Neuronal stem cell (in vitro differentiated cells): ENCODE data around the gene CLDN3.

Experiments
- DNase-seq: peaks from one replicate; pipeline ENCODE4 v3.0.0-alpha.2; 2013; ENCODE audit warnings: low spot score
- H2AFZ ChIP-seq: one replicate; pipeline ENCODE4 v1.6.1; 2013; ENCODE audit warnings: mild to moderate bottlenecking, low read length, inconsistent platforms
- H2AK5ac ChIP-seq: 2 replicates; pipeline ENCODE4 v1.6.1; 2013; ENCODE audit warnings: low read depth, mild to moderate bottlenecking, inconsistent platforms, low read length, moderate library complexity, mixed read lengths
- H2BK120ac ChIP-seq: 2 replicates; pipeline ENCODE4 v1.6.1; 2013; ENCODE audit warnings: low read depth, mild to moderate bottlenecking, inconsistent platforms, low read length, moderate library complexity, mixed read lengths
- H2BK12ac ChIP-seq: one replicate; pipeline ENCODE4 v1.6.1; 2013; ENCODE audit warnings: low read length, inconsistent platforms
- H2BK15ac ChIP-seq: 2 replicates; pipeline ENCODE4 v1.6.1; 2013; ENCODE audit warnings: mild to moderate bottlenecking, low read length, inconsistent platforms, mixed read lengths
- H2BK5ac ChIP-seq: one replicate; pipeline ENCODE4 v1.6.1; 2013; ENCODE audit warnings: inconsistent platforms, mild to moderate bottlenecking, low read length, moderate library complexity
- H3K14ac ChIP-seq: one replicate; pipeline ENCODE4 v1.6.1; 2013; ENCODE audit warnings: low read length, inconsistent platforms
- H3K18ac ChIP-seq: 2 replicates; pipeline ENCODE4 v1.6.1; 2013; ENCODE audit warnings: low read length, inconsistent platforms
- H3K23ac ChIP-seq: 2 replicates; pipeline ENCODE4 v1.6.1; 2013; ENCODE audit warnings: low read depth, mild to moderate bottlenecking, mixed read lengths, low read length, inconsistent platforms; ENCODE audit not compliant: poor library complexity
- H3K27ac ChIP-seq: replicated peaks from 3 replicates; pipeline ENCODE4 v1.5.1; 2013; ENCODE audit warnings: low read length, inconsistent platforms
- H3K27me3 ChIP-seq, 3 experiments: 2 replicates each; pipeline ENCODE4 v1.6.1; 2013; ENCODE audit warnings: low read length in 3 of 3, mild to moderate bottlenecking in 2 of 3, inconsistent platforms in 1 of 3, low read depth in 1 of 3, mixed read lengths in 1 of 3, moderate library complexity in 1 of 3; ENCODE audit not compliant: control insufficient read depth in 3 of 3, insufficient read depth in 3 of 3
- H3K36me3 ChIP-seq, 2 donors: replicated peaks in 1 of 2; 2 replicates each; pipeline ENCODE4 v1.6.1; 2013; ENCODE audit warnings: low read length in 2 of 2; ENCODE audit not compliant: control insufficient read depth in 2 of 2, insufficient read depth in 2 of 2
- H3K4ac ChIP-seq: 2 replicates; pipeline ENCODE4 v1.6.1; 2013; ENCODE audit warnings: inconsistent platforms, mild to moderate bottlenecking, low read length, moderate library complexity
- H3K4me1 ChIP-seq, 2 donors: 1 replicate in 1 of 2; 2 replicates in 1 of 2; pipeline ENCODE4 v1.6.1; 2013; ENCODE audit warnings: low read length in 2 of 2, low read depth in 1 of 2; ENCODE audit not compliant: control insufficient read depth in 2 of 2, insufficient read depth in 1 of 2
- H3K4me2 ChIP-seq: one replicate; pipeline ENCODE4 v1.6.1; 2013; ENCODE audit warnings: mild to moderate bottlenecking, low read length, inconsistent platforms; ENCODE audit not compliant: insufficient read depth, poor library complexity, severe bottlenecking
- H3K4me3 ChIP-seq, 2 donors: 2 replicates each; pipeline ENCODE4 v1.5.1; 2013; ENCODE audit warnings: low read length in 2 of 2, mild to moderate bottlenecking in 2 of 2, inconsistent platforms in 1 of 2, moderate library complexity in 1 of 2
- H3K79me1 ChIP-seq: one replicate; pipeline ENCODE4 v1.6.1; 2013; ENCODE audit warnings: low read depth, mild to moderate bottlenecking, inconsistent platforms, low read length, moderate library complexity
- H3K9ac ChIP-seq: one replicate; pipeline ENCODE4 v1.6.1; 2013; ENCODE audit warnings: mild to moderate bottlenecking, low read depth, low read length, inconsistent platforms; ENCODE audit not compliant: poor library complexity
- H3K9me3 ChIP-seq, 2 donors: replicated peaks in 1 of 2; 2 replicates each; pipeline versions ENCODE3 to v1.6.1; 2013; ENCODE audit warnings: low read length in 2 of 2, mild to moderate bottlenecking in 2 of 2, inconsistent platforms in 1 of 2, low read depth in 1 of 2, mixed read lengths in 1 of 2, moderate library complexity in 1 of 2; ENCODE audit not compliant: control insufficient read depth in 2 of 2, insufficient read depth in 1 of 2
- H4K8ac ChIP-seq: one replicate; pipeline ENCODE4 v1.6.1; 2013; ENCODE audit warnings: low read depth, mild to moderate bottlenecking, inconsistent platforms, low read length, moderate library complexity
- H4K91ac ChIP-seq: one replicate; pipeline ENCODE4 v1.6.1; 2013; ENCODE audit warnings: low read length, low read depth, mild to moderate bottlenecking, inconsistent platforms; ENCODE audit not compliant: poor library complexity
- WGBS, 2 donors: extraction: QIAGEN DNeasy Blood & Tissue Kit; methylation state at CpG; one replicate each; pipeline ENCODE4 v1.1.7; 2013; ENCODE audit warnings: missing lambda C conversion rate in 2 of 2, mixed read lengths in 1 of 2; ENCODE audit not compliant: insufficient read length in 2 of 2, insufficient replicate concordance in 1 of 2; ENCODE audit errors: extremely low coverage in 2 of 2; 5-methylcytosine and 5-hydroxymethylcytosine counted together

The CLDN3 gene

GRCh38 chr7:73811760-73812168 is 41.7 kb upstream of the CLDN3 start:
- Histone ChIP-seq H3K23ac (no peak overlapping the region), H2AFZ (no peak overlapping the region), H3K79me1 (no peaks in the 10 kb centered on the region), H3K4me2 (no peak overlapping the region), H2BK5ac (no peak overlapping the region), H3K9me3 (no peaks in the 10 kb centered on the region), H3K36me3 (no peaks in the 10 kb centered on the region), H2BK120ac (no peak overlapping the region), H3K4me1 (peaks cover 0 to 2% of the 10 kb centered on the region in 2 donors), H3K18ac (no peak overlapping the region), H3K14ac (no peak overlapping the region), H3K4me3 (no peak overlapping the region), H4K91ac (no peak overlapping the region), H2BK15ac (no peak overlapping the region), H4K8ac (no peak overlapping the region), H2AK5ac (no peak overlapping the region), H2BK12ac (no peak overlapping the region), H3K27me3 (no peaks in the 10 kb centered on the region), H3K4ac (no peak overlapping the region), H3K9ac (no peak overlapping the region), H3K27ac (no peak overlapping the region)
- DNase-seq = no peak
- WGBS, 2 donors = no CpG with 5 or more reads among the region's 11 CpGs

GRCh38 chr7:73810998-73811360 is 40.9 kb upstream of the CLDN3 start:
- Histone ChIP-seq H2AFZ (no peak overlapping the region), H3K4ac (no peak overlapping the region), H3K27ac (no peak overlapping the region), H2BK15ac (peak overlapping the region; percentile 82), H3K14ac (no peak overlapping the region), H3K9ac (no peak overlapping the region), H3K18ac (peak overlapping the region; percentile 23), H3K27me3 (no peaks in the 10 kb centered on the region), H3K79me1 (no peaks in the 10 kb centered on the region), H3K23ac (no peak overlapping the region), H3K4me1 (peaks cover 0 to 2% of the 10 kb centered on the region in 2 donors), H2AK5ac (peak overlapping the region; percentile 1), H4K8ac (no peak overlapping the region), H2BK120ac (no peak overlapping the region), H3K9me3 (no peaks in the 10 kb centered on the region), H3K36me3 (no peaks in the 10 kb centered on the region), H3K4me2 (no peak overlapping the region), H2BK5ac (no peak overlapping the region), H2BK12ac (no peak overlapping the region), H3K4me3 (no peak overlapping the region), H4K91ac (no peak overlapping the region)
- WGBS, 2 donors = no CpG with 5 or more reads among the region's 4 CpGs
- DNase-seq = no peak

- Histone ChIP-seq H3K79me1 (no peaks in the 10 kb centered on the region), H3K4me1 (peaks cover 0 to 2% of the 10 kb centered on the region in 2 donors), H3K27me3 (no peaks in the 10 kb centered on the region), H2BK120ac (no peak overlapping the region), H3K9me3 (no peaks in the 10 kb centered on the region), H3K27ac (no peak overlapping the region), H2BK5ac (no peak overlapping the region), H3K18ac (peak overlapping the region; percentile 33), H3K14ac (peak overlapping the region; percentile 38), H2BK12ac (peak overlapping the region; percentile 88), H3K9ac (no peak overlapping the region), H3K36me3 (no peaks in the 10 kb centered on the region), H2AK5ac (peak overlapping the region; percentile 48), H2BK15ac (peak overlapping the region; percentile 3), H2AFZ (no peak overlapping the region), H4K8ac (no peak overlapping the region), H4K91ac (peak overlapping the region; percentile 56), H3K4me3 (no peak overlapping the region), H3K4me2 (no peak overlapping the region), H3K4ac (no peak overlapping the region), H3K23ac (no peak overlapping the region)
- no peak for DNase-seq
- no CpG with 5 or more reads among the region's 21 CpGs for WGBS, 2 donors
Observed at GRCh38 chr7:73809467-73809951, 39.4 kb upstream of the CLDN3 start.

- Histone ChIP-seq H3K27ac (no peak overlapping the region), H2BK15ac (no peak overlapping the region), H3K4me3 (no peak overlapping the region), H2BK120ac (no peak overlapping the region), H3K27me3 (no peaks in the 10 kb centered on the region), H3K14ac (no peak overlapping the region), H3K4ac (no peak overlapping the region), H3K23ac (no peak overlapping the region), H3K36me3 (no peaks in the 10 kb centered on the region), H3K9me3 (no peaks in the 10 kb centered on the region), H2BK5ac (no peak overlapping the region), H3K4me2 (no peak overlapping the region), H3K9ac (no peak overlapping the region), H4K91ac (no peak overlapping the region), H3K18ac (no peak overlapping the region), H2AK5ac (no peak overlapping the region), H2BK12ac (no peak overlapping the region), H3K4me1 (no peaks in the 10 kb centered on the region), H2AFZ (no peak overlapping the region), H4K8ac (no peak overlapping the region), H3K79me1 (no peaks in the 10 kb centered on the region)
- no peak for DNase-seq
- WGBS, 2 donors = no CpG with 5 or more reads among the region's 4 CpGs
Observed at GRCh38 chr7:73802459-73802858, 32.4 kb upstream of the CLDN3 start.
